ENCODE results near the gene PAX3.

- TF ChIP-seq EP300 (IDR thresholded peaks at IDR 0.05; ENCODE audit: low read depth): no peak
- no peak for TF ChIP-seq CTCF (IDR thresholded peaks at IDR 0.05)
- no peak for TF ChIP-seq POLR2A (IDR thresholded peaks at IDR 0.05)
- TF ChIP-seq POLR2AphosphoS5 (IDR thresholded peaks at IDR 0.05): no peak
Measured at GRCh38 chr2:222299906-222300725, 1.3 kb upstream of the PAX3 start.
